HEK293T (cell line): ENCODE results near the gene RTN1.

Source experiments
- BHLHE40 ChIP-seq: fragments of 450-650 bp; IDR thresholded peaks from 2 replicates; pipeline ENCODE4 v1.6.1; 2016; ENCODE audit warnings: mild to moderate bottlenecking, moderate library complexity, borderline replicate concordance
- TF ChIP-seq, protein P1 (sequence below): fragments of 450-650 bp; IDR thresholded peaks from 2 replicates; pipeline ENCODE4 v1.6.1; 2016

DNA sequence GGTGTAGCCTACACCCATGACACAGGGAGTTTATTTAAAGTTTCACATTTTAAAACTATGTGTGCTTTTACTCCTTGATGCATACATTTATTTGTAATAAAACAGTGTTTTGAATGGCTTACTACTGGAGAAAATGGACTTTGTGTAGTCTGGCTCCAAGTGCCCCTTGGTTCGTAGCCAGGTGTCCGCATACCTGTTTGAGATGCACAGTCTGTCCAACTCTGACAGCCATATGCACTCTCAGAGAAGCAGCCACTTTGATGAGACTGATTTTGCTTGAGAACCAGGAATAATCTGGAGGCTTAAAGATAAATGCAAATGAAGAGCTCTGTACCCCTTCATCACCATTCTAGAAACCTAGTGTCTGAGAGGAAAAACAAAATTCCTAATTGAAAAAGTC lies 24.0 kb downstream of the RTN1 start:
- no peak for TF ChIP-seq BHLHE40
- TF ChIP-seq, protein P1, sequence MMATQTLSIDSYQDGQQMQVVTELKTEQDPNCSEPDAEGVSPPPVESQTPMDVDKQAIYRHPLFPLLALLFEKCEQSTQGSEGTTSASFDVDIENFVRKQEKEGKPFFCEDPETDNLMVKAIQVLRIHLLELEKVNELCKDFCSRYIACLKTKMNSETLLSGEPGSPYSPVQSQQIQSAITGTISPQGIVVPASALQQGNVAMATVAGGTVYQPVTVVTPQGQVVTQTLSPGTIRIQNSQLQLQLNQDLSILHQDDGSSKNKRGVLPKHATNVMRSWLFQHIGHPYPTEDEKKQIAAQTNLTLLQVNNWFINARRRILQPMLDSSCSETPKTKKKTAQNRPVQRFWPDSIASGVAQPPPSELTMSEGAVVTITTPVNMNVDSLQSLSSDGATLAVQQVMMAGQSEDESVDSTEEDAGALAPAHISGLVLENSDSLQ, result no peak
